ENCODE data around the gene BAG3.

GRCh38 chr10:119701861-119702260 is 50.7 kb downstream of the BAG3 start:
- TF ChIP-seq CTCF (IDR thresholded peaks at IDR 0.05; ENCODE audit: control extremely low read depth in 1 of 3, insufficient read depth in 1 of 3, low read depth in 1 of 3, low read length in 3 of 3) (no peak), EP300 (IDR thresholded peaks at IDR 0.05; ENCODE audit: borderline replicate concordance in 1 of 2, low read depth in 2 of 2, low read length in 2 of 2) (no peak), NRF1 (IDR thresholded peaks at IDR 0.05; ENCODE audit: low read depth, low read length) (no peak), KDM1A (IDR thresholded peaks at IDR 0.05; ENCODE audit: borderline replicate concordance, low read length) (no peak)

Data from H1 (cell line).